Measurements from ENCODE around the gene RAB29. TPM values are rescaled to one million over a fixed set of nuclear protein-coding genes. Genes with fewer than 3 reads are reported as not detected.

RAB29 gene
- 16.1 and 35.4 TPM in 2 replicates for total RNA-seq

DNA sequence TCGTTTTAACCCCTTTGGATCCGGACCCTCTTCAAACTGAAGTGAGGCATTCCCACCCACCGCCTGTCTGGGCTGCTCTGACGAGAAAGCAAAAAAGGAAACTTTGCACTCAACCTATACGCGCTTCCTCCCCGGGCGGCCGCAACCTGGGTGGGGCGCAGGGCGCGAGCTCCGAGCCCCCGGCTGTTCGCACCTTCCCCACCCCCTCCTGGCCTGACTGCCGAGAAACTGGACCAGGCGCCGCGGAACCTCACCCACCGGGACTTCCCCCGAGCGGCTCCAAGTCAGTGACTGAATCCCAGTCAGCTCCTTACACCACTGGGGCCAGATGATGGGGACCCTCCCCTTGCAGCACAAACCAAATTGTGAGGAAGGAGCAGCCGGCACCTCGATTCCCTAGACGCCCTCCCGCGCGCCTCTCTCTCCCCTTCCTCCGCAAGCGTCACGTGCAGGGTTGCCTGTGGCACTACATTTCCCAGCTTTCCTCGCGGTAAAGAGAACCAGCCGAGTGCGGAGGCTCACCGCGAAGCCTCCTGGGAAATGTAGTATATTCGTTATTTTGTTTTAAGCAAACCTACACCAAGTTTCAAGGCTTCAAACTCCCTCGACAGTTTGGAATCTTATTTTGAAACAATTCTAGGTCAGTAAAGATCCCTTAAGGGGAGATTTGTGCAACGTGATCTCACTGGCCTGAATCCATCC, at the start of gene RAB29:
Gene RAB29 (minus strand): TSS at position 468 of the 702 bp plus-strand sequence. CDS start 526 bp downstream, outside the sequence.

DNA sequence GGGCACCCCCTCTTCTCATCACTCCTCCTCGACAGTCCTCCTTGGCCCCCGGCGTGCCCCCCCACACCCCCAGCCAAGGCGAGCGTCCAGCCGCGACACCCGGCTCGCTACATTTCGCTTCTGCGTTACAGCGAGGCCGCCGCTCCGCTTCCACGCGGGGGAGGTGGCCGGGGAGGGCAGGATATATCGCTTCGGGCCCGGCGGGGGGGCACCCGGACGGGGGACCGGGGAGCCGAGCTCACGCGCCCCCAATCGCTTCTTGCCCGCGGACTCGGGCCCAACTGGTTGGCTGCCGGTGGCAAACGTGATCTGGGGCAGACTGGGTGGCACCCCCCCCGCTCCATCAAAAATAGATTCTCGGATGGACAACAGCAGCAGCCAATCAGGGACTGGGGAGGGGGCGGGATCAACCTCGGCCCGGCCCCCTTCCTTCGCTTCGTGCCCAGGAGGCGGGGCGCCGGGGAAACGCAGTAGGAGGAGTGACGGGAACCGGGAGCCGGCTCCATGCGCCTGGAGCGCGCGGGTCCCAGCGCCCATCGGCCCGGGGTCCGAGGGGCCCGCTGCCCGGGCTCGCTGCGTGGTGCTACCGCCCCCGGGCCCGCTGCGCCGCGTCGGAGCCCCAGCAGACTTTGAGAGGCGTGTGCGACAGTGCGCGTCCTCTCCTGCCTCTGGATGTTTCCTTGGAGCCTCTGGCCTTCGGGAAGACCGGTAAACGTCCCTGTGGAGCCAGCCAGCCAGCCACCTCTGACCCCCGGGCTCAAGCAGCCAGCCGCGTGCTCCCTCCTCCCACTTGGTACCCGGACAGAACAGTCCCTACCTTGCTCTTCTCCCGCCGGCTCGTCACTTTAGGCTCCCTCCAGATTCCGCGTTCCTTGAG, 37.8 kb upstream of the RAB29 start, which contains the start of gene SLC41A1:
Gene SLC41A1 (minus strand): TSS at position 321 of the 877 bp plus-strand sequence. CDS start 2,757 bp downstream, outside the sequence.

DNA sequence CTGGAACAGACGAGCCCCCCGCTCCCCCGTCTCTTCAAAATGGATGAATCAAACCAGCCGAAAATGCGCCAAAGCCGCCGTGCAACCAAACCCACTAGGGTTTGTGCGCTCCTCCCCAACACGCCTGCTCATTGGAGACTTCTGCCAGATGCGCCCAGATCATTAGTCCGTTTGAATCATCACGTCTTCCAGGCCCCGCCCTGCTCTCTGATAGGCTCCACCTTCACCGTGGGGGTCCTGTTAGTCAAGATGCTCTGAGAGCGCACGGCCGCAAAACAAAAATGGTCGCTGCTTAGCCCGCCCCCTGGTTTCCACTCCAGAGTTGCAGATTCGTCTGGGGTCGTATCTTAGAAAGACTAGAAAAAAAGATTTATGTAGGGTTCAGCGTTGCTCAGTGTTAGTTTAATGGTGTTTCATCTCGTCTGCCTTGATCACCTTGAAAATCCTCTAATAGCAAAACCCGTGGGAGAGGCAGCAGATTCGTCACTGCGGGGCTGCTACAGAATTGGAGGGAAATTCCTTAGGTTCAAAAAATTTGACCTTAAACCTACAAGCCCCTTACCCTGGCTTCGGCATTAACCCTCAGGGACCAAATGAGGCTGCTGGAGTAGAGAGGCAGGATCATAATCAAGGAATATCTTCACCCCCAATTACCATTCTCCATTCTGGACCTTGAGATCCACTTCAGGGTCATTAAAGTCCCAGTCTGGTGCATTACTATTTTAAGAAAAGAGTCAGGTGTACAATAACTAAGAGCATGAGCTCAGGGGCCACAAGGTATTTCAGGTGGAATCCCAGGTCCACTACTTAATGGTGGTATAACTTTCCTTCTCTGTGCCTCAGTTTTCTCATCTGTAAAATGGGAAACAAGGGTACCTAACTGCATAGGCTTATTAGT, 24.9 kb downstream of the RAB29 start, which contains the start of gene NUCKS1:
Gene NUCKS1 (minus strand): TSS at position 45 of the 898 bp plus-strand sequence. CDS start 209 bp downstream, outside the sequence.

Other genes with a start within 250 kb of the RAB29 start
- gene ELK4, start 143.5 kb downstream of the RAB29 start, total RNA-seq, result 16.7 and 22.1 TPM in 2 replicates
- 1.4 and 3.1 TPM in 2 replicates for gene SLC45A3, start 95.0 kb downstream of the RAB29 start, total RNA-seq
- gene NUCKS1, start 25.3 kb downstream of the RAB29 start, total RNA-seq, result 110 and 126 TPM in 2 replicates
- gene SLC41A1, start 37.7 kb upstream of the RAB29 start, total RNA-seq, result 14.4 and 25.8 TPM in 2 replicates
- gene PM20D1, start 74.7 kb upstream of the RAB29 start, total RNA-seq, result not detected in 2 replicates
- under 0.01 TPM in 2 replicates for gene SLC26A9, start 168.0 kb upstream of the RAB29 start, total RNA-seq
- gene RAB7B, start 227.9 kb upstream of the RAB29 start, total RNA-seq, result 1.7 and 22.7 TPM in 2 replicates
- not detected in 2 replicates for gene CTSE, start 248.4 kb upstream of the RAB29 start, total RNA-seq

Data from nasal cavity respiratory epithelium epithelial cell of viscerocranial mucosa (primary cell).